HepG2 (cell line): ENCODE results near the gene C9orf43.
"Not testable (repeated sequence)": the region's sequence is repeated elsewhere in the genome, so short reads cannot be mapped to it uniquely, and the experiment has no call there.

Experiments used
- EZH2 ChIP-seq: conservative IDR thresholded peaks from 2 replicates; pipeline ENCODE4 v1.6.1; 2012; ENCODE audit warnings: mild to moderate bottlenecking, low read depth, low read length, moderate library complexity
- MTA1 ChIP-seq: sonication (generic); formaldehyde crosslinking; IDR thresholded peaks from 2 replicates; pipeline ENCODE4 v1.4.0; 2020; ENCODE audit warnings: missing genetic modification reagents, mild to moderate bottlenecking, borderline replicate concordance
- POLR2A ChIP-seq, 2 experiments: IDR thresholded peaks; 2 replicates each; pipeline ENCODE4 v1.6.1; 2011; ENCODE audit warnings: low read depth in 2 of 2, low read length in 2 of 2, mild to moderate bottlenecking in 1 of 2, moderate library complexity in 1 of 2; ENCODE audit not compliant: insufficient read depth in 1 of 2
- SIX4 ChIP-seq: sonication (generic); formaldehyde crosslinking; IDR thresholded peaks from 2 replicates; pipeline ENCODE4 v1.4.0; 2020; ENCODE audit warnings: missing genetic modification reagents
- TF ChIP-seq, protein P1 (sequence below): sonication (generic); formaldehyde crosslinking; IDR thresholded peaks from 2 replicates; pipeline ENCODE4 v1.4.0; 2020; ENCODE audit warnings: missing genetic modification reagents
- TF ChIP-seq, protein P2 (sequence below): sonication (generic); formaldehyde crosslinking; IDR thresholded peaks from 2 replicates; pipeline ENCODE4 v1.5.0; 2020; ENCODE audit warnings: mild to moderate bottlenecking, missing genetic modification reagents, moderate library complexity
- TF ChIP-seq, protein P3 (sequence below): sonication (generic); formaldehyde crosslinking; IDR thresholded peaks from 2 replicates; pipeline ENCODE4 v1.5.0; 2020; ENCODE audit warnings: missing genetic modification reagents

DNA sequence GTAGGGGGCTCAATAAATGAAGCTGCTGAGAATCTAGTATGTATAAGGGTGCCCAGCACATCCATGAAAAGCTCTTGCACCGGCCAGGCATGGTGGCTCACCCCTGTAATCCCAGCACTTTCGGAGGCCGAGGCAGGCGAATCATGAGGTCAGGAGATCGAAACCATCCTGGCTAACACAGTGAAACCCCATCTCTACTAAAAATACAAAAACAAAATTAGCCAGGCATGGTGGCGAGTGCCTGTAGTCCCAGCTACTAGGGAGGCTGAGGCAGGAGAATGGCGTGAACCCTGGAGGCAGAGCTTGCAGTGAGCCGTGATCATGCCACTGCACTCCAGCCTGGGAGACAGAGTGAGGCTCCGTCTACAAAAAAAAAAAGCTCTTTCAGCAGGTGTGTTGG is 4.2 kb upstream of the C9orf43 start:
- not testable (repeated sequence) for TF ChIP-seq POLR2A (IDR thresholded peaks at IDR 0.05; ENCODE audit: insufficient read depth in 1 of 2, low read depth in 2 of 2, low read length in 2 of 2); EZH2; MTA1 (CRISPR knock-in tag); SIX4 (CRISPR knock-in tag)
- TF ChIP-seq, protein P1, sequence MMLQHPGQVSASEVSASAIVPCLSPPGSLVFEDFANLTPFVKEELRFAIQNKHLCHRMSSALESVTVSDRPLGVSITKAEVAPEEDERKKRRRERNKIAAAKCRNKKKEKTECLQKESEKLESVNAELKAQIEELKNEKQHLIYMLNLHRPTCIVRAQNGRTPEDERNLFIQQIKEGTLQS (CRISPR knock-in tag) = not testable (repeated sequence)
- TF ChIP-seq, protein P2, sequence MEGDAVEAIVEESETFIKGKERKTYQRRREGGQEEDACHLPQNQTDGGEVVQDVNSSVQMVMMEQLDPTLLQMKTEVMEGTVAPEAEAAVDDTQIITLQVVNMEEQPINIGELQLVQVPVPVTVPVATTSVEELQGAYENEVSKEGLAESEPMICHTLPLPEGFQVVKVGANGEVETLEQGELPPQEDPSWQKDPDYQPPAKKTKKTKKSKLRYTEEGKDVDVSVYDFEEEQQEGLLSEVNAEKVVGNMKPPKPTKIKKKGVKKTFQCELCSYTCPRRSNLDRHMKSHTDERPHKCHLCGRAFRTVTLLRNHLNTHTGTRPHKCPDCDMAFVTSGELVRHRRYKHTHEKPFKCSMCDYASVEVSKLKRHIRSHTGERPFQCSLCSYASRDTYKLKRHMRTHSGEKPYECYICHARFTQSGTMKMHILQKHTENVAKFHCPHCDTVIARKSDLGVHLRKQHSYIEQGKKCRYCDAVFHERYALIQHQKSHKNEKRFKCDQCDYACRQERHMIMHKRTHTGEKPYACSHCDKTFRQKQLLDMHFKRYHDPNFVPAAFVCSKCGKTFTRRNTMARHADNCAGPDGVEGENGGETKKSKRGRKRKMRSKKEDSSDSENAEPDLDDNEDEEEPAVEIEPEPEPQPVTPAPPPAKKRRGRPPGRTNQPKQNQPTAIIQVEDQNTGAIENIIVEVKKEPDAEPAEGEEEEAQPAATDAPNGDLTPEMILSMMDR = not testable (repeated sequence)
- TF ChIP-seq, protein P3, sequence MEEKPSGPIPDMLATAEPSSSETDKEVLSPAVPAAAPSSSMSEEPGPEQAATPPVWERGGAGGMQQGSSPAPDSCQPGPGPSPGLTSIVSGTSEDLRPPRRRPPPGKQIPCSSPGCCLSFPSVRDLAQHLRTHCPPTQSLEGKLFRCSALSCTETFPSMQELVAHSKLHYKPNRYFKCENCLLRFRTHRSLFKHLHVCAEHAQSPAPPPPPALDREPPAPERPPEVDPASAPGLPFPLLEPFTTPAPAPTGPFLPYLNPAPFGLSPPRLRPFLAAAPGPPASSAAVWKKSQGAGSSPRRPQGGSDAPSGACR (CRISPR knock-in tag) = not testable (repeated sequence)
